Adrenal gland (tissue), 5 donors: Measurements from ENCODE around the gene OMG.

Source experiments
- POLR2A ChIP-seq, 2 donors: fragments of 450-650 bp; IDR thresholded peaks; one replicate each; pipeline ENCODE4 v1.6.1; 2017; ENCODE audit warnings: antibody characterized with exemption in 2 of 2, mild to moderate bottlenecking in 2 of 2, moderate library complexity in 1 of 2
- TF ChIP-seq, protein P1 (sequence below), 6 experiments: fragments of 450-650 bp in 4 of 6; fragments of 200-600 bp in 2 of 6; sonication (generic) in 1 of 6; IDR thresholded peaks; 1 replicate in 5 of 6; 2 replicates in 1 of 6; pipeline versions ENCODE4 v1.5.1 to v1.8.0; 2016 to 2021; ENCODE audit warnings: antibody characterized with exemption in 6 of 6, mild to moderate bottlenecking in 2 of 6, moderate library complexity in 1 of 6
- donor health status: DM: no; HTN: no; CAD: no.

DNA sequence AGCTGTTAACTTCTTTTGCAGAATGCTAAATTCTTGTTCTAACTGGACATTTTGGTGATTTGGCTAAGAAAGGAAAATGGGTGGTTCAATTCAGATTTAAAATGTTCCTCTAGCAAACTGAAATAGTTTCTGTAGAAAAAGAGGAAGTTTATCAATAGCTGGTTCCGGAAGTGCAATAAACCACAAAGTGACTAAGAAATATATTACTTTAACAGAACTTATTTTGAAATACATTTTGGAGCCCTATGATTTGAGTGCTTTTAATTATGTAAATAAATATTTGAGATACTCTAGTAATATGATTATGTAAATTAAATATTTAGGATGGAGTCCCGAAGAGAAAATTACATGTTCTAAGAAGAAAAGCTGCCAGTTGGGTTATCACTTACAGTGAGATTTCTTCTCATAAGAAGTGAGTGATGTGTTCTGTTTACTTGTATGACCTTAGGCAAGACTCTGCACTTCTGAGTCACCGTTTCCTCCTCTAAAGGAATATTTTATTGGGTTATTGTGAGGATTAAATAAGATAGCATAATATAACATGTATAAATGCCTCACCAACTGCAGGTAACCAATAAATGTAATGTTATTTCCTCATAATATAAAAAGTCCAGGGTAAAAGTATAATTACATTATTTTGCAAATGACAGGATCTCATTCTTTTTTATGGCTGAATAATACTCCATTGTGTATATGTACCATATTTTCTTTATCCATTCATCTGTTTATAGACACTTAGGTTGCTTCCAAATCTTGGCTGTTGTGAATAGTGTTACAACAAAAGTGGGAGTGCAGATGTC lies 17.1 kb upstream of the OMG start, which contains the start of gene EVI2B:
- TF ChIP-seq, protein P1, sequence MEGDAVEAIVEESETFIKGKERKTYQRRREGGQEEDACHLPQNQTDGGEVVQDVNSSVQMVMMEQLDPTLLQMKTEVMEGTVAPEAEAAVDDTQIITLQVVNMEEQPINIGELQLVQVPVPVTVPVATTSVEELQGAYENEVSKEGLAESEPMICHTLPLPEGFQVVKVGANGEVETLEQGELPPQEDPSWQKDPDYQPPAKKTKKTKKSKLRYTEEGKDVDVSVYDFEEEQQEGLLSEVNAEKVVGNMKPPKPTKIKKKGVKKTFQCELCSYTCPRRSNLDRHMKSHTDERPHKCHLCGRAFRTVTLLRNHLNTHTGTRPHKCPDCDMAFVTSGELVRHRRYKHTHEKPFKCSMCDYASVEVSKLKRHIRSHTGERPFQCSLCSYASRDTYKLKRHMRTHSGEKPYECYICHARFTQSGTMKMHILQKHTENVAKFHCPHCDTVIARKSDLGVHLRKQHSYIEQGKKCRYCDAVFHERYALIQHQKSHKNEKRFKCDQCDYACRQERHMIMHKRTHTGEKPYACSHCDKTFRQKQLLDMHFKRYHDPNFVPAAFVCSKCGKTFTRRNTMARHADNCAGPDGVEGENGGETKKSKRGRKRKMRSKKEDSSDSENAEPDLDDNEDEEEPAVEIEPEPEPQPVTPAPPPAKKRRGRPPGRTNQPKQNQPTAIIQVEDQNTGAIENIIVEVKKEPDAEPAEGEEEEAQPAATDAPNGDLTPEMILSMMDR (IDR thresholded peaks at IDR 0.05) = no peak
- TF ChIP-seq POLR2A (IDR thresholded peaks at IDR 0.05) = no peak
